ENCODE measurements around the gene MICAL2. TPM values are rescaled to one million over a fixed set of nuclear protein-coding genes. Genes with fewer than 3 reads are reported as not detected.

The MICAL2 gene
- total RNA-seq, 1 donor from 2014 or later, result 197 TPM

DNA sequence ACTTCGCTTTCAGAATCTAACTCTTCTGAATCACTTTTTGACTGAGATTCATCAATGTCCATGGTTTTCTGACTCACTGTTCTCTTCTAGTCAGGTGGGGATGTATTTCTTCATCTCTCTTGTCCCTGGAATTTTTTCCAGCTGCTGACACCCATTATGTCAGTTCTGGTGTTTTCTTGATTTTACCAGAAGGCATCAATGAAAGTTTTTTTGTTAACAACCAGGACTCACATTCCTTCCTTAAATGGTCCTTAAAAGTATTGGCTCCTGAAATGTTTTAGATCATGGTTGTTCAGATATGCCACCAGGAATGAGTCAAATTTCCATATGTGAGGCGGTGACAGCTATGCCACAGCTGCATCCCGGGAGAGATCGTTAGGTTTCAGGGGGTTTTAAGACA lies 12.9 kb downstream of the MICAL2 start:
- H3K9me3 ChIP-seq, result no peaks in the 10 kb centered on the region
- no peak overlapping the region for H3K27ac ChIP-seq
- TF ChIP-seq, protein P1, sequence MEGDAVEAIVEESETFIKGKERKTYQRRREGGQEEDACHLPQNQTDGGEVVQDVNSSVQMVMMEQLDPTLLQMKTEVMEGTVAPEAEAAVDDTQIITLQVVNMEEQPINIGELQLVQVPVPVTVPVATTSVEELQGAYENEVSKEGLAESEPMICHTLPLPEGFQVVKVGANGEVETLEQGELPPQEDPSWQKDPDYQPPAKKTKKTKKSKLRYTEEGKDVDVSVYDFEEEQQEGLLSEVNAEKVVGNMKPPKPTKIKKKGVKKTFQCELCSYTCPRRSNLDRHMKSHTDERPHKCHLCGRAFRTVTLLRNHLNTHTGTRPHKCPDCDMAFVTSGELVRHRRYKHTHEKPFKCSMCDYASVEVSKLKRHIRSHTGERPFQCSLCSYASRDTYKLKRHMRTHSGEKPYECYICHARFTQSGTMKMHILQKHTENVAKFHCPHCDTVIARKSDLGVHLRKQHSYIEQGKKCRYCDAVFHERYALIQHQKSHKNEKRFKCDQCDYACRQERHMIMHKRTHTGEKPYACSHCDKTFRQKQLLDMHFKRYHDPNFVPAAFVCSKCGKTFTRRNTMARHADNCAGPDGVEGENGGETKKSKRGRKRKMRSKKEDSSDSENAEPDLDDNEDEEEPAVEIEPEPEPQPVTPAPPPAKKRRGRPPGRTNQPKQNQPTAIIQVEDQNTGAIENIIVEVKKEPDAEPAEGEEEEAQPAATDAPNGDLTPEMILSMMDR (IDR thresholded peaks at IDR 0.05), result no peak
- intact Hi-C loops (cut with DNase I), result no loop called here
- no peaks in the 10 kb centered on the region for H3K36me3 ChIP-seq
- ATAC-seq (no peak), DNase-seq (no peak)
- H3K27me3 ChIP-seq, result no peaks in the 10 kb centered on the region
- peaks cover 62% of the 10 kb centered on the region for H3K4me1 ChIP-seq
- H3K4me3 ChIP-seq, result no peak overlapping the region

DNA sequence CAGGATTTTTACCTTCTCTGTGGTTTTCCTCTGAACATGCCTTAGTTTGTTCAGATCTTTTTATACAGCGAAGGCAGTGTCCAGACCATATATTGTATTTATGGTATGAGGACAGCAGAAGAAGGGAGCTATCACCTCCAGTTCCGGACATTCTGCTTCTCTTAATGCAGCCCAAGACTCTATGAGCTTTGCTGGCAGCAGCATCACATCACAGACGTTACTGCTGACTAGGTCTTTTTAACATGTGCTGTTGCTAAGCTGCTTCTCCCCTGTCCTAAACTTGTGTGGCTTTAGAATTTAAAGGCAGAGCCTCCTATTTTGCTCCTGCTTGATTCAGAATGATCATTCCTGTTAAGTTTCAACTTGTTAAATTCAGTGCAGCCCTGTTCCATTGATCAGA lies 13.4 kb downstream of the MICAL2 start:
- Histone ChIP-seq H3K4me3 (no peak overlapping the region), H3K9me3 (no peaks in the 10 kb centered on the region), H3K27ac (peak overlapping the region; percentile 37), H3K27me3 (no peaks in the 10 kb centered on the region), H3K4me1 (peaks cover 58% of the 10 kb centered on the region), H3K36me3 (no peaks in the 10 kb centered on the region)
- TF ChIP-seq, protein P1 (IDR thresholded peaks at IDR 0.05), result no peak
- intact Hi-C loops (cut with DNase I), result no loop called here
- ATAC-seq (no peak), DNase-seq (no peak)

DNA sequence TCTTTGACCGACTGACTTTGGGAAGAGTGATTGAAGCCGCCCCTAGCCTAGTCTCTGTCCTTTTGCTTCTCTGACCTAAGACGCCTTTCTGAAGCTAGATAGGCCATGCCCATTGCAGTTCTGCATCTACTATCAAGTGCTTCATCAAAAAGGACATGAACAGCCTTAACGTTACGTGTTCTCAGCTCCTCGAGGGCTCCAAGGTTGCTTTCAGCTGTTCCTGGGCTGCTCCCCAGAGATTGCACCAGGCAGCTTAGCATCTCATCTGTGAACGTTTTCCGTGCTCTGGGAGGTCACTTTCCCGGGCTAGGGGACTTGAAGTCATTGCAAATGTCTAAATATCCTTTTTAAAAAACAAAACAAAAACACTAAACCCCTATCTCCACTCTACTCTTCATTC lies 13.9 kb downstream of the MICAL2 start:
- no peaks in the 10 kb centered on the region for H3K36me3 ChIP-seq
- TF ChIP-seq, protein P1 (IDR thresholded peaks at IDR 0.05), result no peak
- H3K4me3 ChIP-seq, result no peak overlapping the region
- intact Hi-C loops (cut with DNase I), result no loop called here
- DNase-seq, result peak; percentile 16
- ATAC-seq, result no peak
- peaks cover 53% of the 10 kb centered on the region for H3K4me1 ChIP-seq
- H3K27ac ChIP-seq, result peak overlapping the region; percentile 37
- H3K27me3 ChIP-seq, result no peaks in the 10 kb centered on the region
- H3K9me3 ChIP-seq, result no peaks in the 10 kb centered on the region

DNA sequence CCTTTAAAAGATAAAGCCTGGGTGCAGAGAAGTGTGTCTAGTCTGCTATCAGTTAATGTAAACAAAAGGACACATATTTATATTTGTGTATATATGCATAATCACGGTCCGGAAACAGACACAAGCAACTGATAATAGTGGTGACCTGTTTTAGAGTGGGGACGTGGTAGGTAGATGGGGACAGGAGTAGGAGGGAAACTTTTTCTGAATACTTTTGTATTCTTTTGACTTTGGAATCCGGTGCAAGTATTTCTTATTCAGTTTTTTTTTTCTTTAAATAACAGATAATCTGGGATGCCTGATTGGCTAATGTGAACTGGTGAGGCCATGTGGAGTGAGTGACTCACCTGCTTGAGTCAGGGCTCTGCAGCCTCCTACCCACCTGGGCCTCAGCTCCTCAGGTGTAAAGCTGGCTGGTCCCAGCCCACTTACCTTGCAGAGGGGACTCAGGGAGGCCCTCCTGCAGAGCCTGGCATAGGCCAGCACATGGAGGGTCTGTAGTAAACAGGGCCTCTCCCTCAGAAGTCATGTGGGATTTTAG lies 15.3 kb downstream of the MICAL2 start:
- Histone ChIP-seq H3K9me3 (no peaks in the 10 kb centered on the region), H3K4me3 (no peak overlapping the region), H3K36me3 (no peaks in the 10 kb centered on the region), H3K4me1 (peaks cover 54% of the 10 kb centered on the region), H3K27ac (peak overlapping the region; percentile 37), H3K27me3 (no peaks in the 10 kb centered on the region)
- ATAC-seq, result peak; percentile 50
- TF ChIP-seq, protein P1 (IDR thresholded peaks at IDR 0.05), result no peak
- intact Hi-C loops (cut with DNase I), result no loop called here
- peak; percentile 63 for DNase-seq

DNA sequence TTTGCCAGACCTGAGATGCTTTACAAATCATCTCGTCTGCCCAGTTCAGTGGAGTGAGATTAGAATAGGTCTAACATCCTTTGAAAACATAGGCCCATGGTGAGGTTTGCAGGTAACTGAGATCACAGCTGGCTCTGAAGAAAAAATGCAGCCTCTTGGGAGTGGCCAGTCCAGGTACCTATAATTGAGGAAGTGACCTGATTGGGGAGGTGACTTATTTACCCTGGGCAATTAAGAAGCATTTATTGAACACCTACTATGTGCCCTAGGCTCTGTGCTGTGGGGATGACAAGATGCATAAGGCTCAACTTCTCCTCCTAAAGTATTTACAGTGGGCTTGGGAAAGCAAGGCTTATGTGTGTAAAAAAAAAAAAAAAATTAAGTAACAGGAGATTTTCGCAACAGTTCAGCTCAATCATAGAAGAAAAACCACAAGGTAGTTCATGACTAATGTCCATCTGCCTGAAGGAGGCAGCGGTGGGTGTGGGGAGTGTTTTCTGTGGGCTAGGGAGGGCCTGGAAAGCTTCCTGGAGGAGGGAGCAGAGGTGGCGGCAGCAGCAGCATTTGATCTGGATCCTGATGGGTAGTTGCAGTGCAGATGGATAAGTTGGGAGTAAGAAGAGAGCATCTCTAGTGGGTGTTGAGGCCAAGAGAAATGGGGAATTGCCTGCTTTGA lies 16.1 kb downstream of the MICAL2 start:
- Histone ChIP-seq H3K27ac (peak overlapping the region; percentile 37), H3K4me3 (no peak overlapping the region), H3K36me3 (no peaks in the 10 kb centered on the region), H3K27me3 (no peaks in the 10 kb centered on the region), H3K4me1 (peaks cover 52% of the 10 kb centered on the region), H3K9me3 (no peaks in the 10 kb centered on the region)
- intact Hi-C loops (cut with DNase I), result no loop called here
- TF ChIP-seq, protein P1 (IDR thresholded peaks at IDR 0.05), result peak; percentile 14
- DNase-seq (peak; percentile 77), ATAC-seq (peak; percentile 65)

Data from upper lobe of right lung (tissue), 1 donor.